Testis (tissue), 3 donors: ENCODE data around the gene SPZ1. TPM values are rescaled to one million over a fixed set of nuclear protein-coding genes. Genes with fewer than 3 reads are reported as not detected.

Source experiments
- DNase-seq: peaks from one replicate; pipeline ENCODE4 v3.0.0-alpha.2; 2019
- H3K27ac ChIP-seq, 2 donors: fragments of 200-600 bp; sonication (generic); one replicate each; pipeline ENCODE4 v1.5.1; 2019
- H3K27me3 ChIP-seq: fragments of 200-600 bp; sonication (generic); one replicate; pipeline ENCODE4 v1.5.1; 2019
- H3K36me3 ChIP-seq: fragments of 200-600 bp; sonication (generic); one replicate; pipeline ENCODE4 v1.5.1; 2017; ENCODE audit warnings: low read depth; ENCODE audit errors: missing control alignments
- H3K4me1 ChIP-seq: fragments of 200-600 bp; sonication (generic); one replicate; pipeline ENCODE4 v1.5.1; 2019
- H3K4me3 ChIP-seq, 2 donors: fragments of 200-600 bp; sonication (generic); one replicate each; pipeline ENCODE4 v1.5.1; 2017 to 2019
- H3K9me3 ChIP-seq: fragments of 200-600 bp; sonication (generic); one replicate; pipeline ENCODE4 v1.5.1; 2017
- POLR2A ChIP-seq: fragments of 450-650 bp; IDR thresholded peaks from one replicate; pipeline ENCODE4 v1.6.1; 2017; ENCODE audit warnings: antibody characterized with exemption, mild to moderate bottlenecking, moderate library complexity
- WGBS, 2 donors: methylation state at CpG; one replicate each; pipeline ENCODE4 v1.1.5; 2018; 5-methylcytosine and 5-hydroxymethylcytosine counted together
- intact Hi-C: fragments of 100-400 bp; cut with DNase I; formaldehyde crosslinking; loops from one replicate; pipeline ENCODE4 v1.15.1; 2023; ENCODE audit warnings: low total_unique reads
- polyA plus RNA-seq: library from polyadenylated mRNA; stranded (reverse); fragments of 350-450 nt; fragmentation: Illumina TruSeq; extraction: RNeasy Lipid Tissue Mini Kit (QIAGEN cat#74804); gene quantifications from one replicate; pipeline ENCODE4 v1.2.3, GENCODE V29; 2014; ENCODE audit warnings: low read depth, low replicate concordance; ENCODE audit not compliant: insufficient read depth
- total RNA-seq, 2 donors: library from RNA; depleted of rRNA; stranded (reverse); fragments of >200 nt; gene quantifications; one replicate each; pipeline ENCODE4 v1.2.3, GENCODE V29; 2016
- TF ChIP-seq, protein P1 (sequence below), 3 experiments: fragments of 450-650 bp in 2 of 3; fragments of 200-600 bp in 1 of 3; sonication (generic) in 1 of 3; IDR thresholded peaks; one replicate each; pipeline ENCODE4 v1.5.1; 2016 to 2019; ENCODE audit warnings: antibody characterized with exemption in 3 of 3, mild to moderate bottlenecking in 2 of 3, moderate library complexity in 1 of 3

SPZ1 gene
- total and polyA plus RNA-seq, 3 donors from 2014 or later, result 4.2 to 23.4 (median 7.7) TPM

DNA sequence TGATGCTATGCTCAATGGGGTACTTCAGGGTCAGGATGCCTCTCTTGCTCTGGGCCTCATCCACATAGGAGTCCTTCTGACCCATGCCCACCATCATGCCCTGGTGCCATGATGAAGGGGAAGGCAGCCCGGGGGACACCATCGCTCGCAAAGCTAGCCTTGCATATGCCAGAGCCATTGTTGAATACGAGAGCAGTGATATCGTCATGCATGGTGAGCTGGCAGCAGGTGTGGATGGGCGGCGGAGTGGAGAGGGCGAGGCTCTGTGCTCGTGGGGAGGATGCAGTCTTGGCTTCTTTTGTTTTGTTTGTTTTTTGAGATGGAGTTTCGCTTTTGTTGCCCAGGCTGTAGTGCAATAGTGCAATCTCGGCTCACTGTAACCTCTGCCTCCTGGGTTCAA lies 17.2 kb upstream of the SPZ1 start:
- Histone ChIP-seq H3K36me3 (no peaks in the 10 kb centered on the region), H3K4me1 (no peaks in the 10 kb centered on the region), H3K4me3 (no peak overlapping the region), H3K27ac (no peak overlapping the region), H3K27me3 (no peaks in the 10 kb centered on the region), H3K9me3 (no peaks in the 10 kb centered on the region)
- 95 to 98% methylated on average over 10 to 11 of the region's 11 CpGs for WGBS, 2 donors
- DNase-seq, result no peak
- TF ChIP-seq, protein P1, sequence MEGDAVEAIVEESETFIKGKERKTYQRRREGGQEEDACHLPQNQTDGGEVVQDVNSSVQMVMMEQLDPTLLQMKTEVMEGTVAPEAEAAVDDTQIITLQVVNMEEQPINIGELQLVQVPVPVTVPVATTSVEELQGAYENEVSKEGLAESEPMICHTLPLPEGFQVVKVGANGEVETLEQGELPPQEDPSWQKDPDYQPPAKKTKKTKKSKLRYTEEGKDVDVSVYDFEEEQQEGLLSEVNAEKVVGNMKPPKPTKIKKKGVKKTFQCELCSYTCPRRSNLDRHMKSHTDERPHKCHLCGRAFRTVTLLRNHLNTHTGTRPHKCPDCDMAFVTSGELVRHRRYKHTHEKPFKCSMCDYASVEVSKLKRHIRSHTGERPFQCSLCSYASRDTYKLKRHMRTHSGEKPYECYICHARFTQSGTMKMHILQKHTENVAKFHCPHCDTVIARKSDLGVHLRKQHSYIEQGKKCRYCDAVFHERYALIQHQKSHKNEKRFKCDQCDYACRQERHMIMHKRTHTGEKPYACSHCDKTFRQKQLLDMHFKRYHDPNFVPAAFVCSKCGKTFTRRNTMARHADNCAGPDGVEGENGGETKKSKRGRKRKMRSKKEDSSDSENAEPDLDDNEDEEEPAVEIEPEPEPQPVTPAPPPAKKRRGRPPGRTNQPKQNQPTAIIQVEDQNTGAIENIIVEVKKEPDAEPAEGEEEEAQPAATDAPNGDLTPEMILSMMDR (IDR thresholded peaks at IDR 0.05), result no peak
- no peak for TF ChIP-seq POLR2A
- intact Hi-C loops, result no loop called here

DNA sequence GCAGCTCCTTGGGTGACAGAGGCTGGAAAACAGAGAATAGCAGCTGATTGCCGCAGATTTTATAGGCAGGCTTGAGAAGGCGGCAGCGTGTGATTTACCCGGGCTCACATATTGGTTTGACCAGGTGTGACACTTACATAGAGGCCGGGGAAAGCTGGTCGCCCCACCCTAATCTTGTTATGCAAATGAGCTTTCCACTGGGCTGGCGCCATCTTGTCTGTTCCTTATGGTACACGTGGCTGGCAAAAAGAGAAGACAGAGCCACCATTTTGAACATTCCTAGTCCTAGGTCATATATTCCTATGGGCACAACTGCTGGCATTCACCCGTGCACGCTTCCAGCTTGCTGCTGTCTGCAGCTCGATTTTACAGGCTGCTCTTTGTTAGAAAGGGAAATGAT lies 11.3 kb upstream of the SPZ1 start:
- 61 to 70% methylated on average over 11 of the region's 11 CpGs for WGBS, 2 donors
- Histone ChIP-seq H3K4me3 (no peak overlapping the region), H3K4me1 (no peaks in the 10 kb centered on the region), H3K36me3 (no peaks in the 10 kb centered on the region), H3K27ac (no peak overlapping the region), H3K27me3 (no peaks in the 10 kb centered on the region), H3K9me3 (no peaks in the 10 kb centered on the region)
- intact Hi-C loops, result no loop called here
- TF ChIP-seq, protein P1 (IDR thresholded peaks at IDR 0.05), result no peak
- TF ChIP-seq POLR2A, result no peak
- DNase-seq, result peak; percentile 46

DNA sequence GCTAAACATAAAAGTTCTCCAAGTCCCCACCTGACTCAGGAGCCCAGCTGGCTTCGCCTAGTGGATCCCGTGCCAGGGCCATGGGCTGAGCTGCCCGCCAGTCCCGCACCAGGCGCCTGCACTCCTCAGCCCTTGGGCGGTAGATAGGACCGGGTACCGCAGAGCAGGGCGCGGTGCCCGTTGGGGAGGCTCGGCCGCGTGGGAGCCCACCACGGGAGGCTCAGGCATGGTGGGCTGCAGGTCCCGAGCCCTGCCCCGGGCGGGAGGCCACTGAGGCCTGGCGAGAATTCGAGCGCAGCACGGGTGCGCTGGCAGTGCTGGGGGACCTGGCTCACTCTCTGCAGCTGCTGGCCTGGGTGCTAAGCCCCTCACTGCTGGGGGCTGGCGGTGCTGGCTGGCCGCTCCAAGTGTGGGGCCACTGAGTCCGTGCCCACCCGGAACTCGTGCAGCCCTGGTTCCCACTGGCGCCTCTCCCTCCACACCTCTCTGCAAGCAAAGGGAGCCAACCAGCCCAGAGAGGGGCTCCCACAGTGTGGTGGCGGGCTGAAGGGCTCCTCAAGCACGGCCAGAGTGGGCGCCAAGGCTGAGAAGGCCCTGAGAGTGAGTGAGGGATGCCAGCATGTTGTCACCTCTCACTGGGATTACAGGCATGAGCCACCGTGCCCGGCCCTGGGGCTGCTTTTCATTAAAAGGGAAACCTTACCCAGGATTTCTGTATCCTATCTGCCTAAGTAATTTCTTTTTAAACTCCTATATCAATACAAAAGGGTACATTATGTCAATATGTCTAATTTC lies 9.7 kb upstream of the SPZ1 start:
- 73 to 77% methylated on average over 32 to 34 of the region's 34 CpGs for WGBS, 2 donors

DNA sequence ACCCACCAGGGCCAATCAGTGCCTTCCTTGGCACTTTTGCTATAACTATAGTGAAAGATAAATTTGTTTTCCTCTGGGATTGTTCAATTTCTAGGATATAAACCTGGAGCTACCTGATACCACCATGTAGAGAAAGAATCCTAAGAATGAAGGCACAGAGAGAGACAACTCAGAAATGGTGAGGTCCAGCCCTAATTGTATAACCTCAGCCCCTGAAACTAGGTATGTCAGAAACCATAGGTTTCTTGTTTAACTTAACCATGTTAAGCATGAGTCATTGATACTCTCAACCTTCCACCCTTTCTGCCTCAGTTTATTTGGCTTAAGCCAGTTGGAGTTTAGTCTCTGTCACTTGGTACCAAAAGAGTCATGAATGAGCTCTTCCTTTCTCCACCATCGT lies 4.6 kb upstream of the SPZ1 start:
- 81 to 100% methylated on average over 1 of the region's 1 CpG for WGBS, 2 donors

More for the DNA sequence above, 9.7 kb upstream of the SPZ1 start:
- TF ChIP-seq, protein P1 (IDR thresholded peaks at IDR 0.05), result no peak
- no peak for TF ChIP-seq POLR2A
- no peak overlapping the region for H3K4me3 ChIP-seq
- DNase-seq, result no peak
- H3K4me1 ChIP-seq, result no peaks in the 10 kb centered on the region
- no peaks in the 10 kb centered on the region for H3K27me3 ChIP-seq
- no peaks in the 10 kb centered on the region for H3K9me3 ChIP-seq
- no peak overlapping the region for H3K27ac ChIP-seq
- intact Hi-C loops, result no loop called here
- no peaks in the 10 kb centered on the region for H3K36me3 ChIP-seq

More for the DNA sequence above, 4.6 kb upstream of the SPZ1 start:
- TF ChIP-seq, protein P1 (IDR thresholded peaks at IDR 0.05), result no peak
- TF ChIP-seq POLR2A, result no peak
- H3K4me1 ChIP-seq, result no peaks in the 10 kb centered on the region
- intact Hi-C loops, result loop anchor here (5.0 kb wide), 1 partner anchor 223 kb away; no protein-coding TSS in a partner anchor
- H3K36me3 ChIP-seq, result no peaks in the 10 kb centered on the region
- H3K9me3 ChIP-seq, result no peaks in the 10 kb centered on the region
- H3K4me3 ChIP-seq, result no peak overlapping the region
- no peak overlapping the region for H3K27ac ChIP-seq
- DNase-seq, result no peak
- no peaks in the 10 kb centered on the region for H3K27me3 ChIP-seq
